B cell (primary cell): ENCODE measurements around the gene UBR2.

ENCODE experiments used
- CTCF ChIP-seq: fragments of 200-600 bp; IDR thresholded peaks from one replicate; pipeline ENCODE4 v1.8.0; 2022; ENCODE audit warnings: antibody characterized with exemption, mild to moderate bottlenecking
- EZH2 ChIP-seq: IDR thresholded peaks from 2 replicates; pipeline ENCODE4 v1.6.1; 2012; ENCODE audit warnings: borderline replicate concordance, low read depth, mild to moderate bottlenecking, moderate library complexity, low read length; ENCODE audit not compliant: insufficient read depth, poor library complexity, severe bottlenecking

GRCh38 chr6:42616716-42617115 lies 52.9 kb downstream of the UBR2 start:
- TF ChIP-seq EZH2: no peak
- TF ChIP-seq CTCF: no peak
